ENCODE results near the gene FGGY. TPM values are rescaled to one million over a fixed set of nuclear protein-coding genes. Genes with fewer than 3 reads are reported as not detected.
"Not testable (repeated sequence)": the region's sequence is repeated elsewhere in the genome, so short reads cannot be mapped to it uniquely, and the experiment has no call there.

The FGGY gene, protein sequence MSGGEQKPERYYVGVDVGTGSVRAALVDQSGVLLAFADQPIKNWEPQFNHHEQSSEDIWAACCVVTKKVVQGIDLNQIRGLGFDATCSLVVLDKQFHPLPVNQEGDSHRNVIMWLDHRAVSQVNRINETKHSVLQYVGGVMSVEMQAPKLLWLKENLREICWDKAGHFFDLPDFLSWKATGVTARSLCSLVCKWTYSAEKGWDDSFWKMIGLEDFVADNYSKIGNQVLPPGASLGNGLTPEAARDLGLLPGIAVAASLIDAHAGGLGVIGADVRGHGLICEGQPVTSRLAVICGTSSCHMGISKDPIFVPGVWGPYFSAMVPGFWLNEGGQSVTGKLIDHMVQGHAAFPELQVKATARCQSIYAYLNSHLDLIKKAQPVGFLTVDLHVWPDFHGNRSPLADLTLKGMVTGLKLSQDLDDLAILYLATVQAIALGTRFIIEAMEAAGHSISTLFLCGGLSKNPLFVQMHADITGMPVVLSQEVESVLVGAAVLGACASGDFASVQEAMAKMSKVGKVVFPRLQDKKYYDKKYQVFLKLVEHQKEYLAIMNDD
- total RNA-seq: 10 to 100 TPM; 12.4 to 17.9 TPM

- Mint-ChIP-seq H3K4me3 (peak within 1 kb of the TSS; percentile 89 to 99), H3K9me3 (no peaks in the 10 kb centered on the region), H3K27ac (peak within 1 kb of the TSS; percentile 90), H3K4me1 (ENCODE audit: low read depth) (peaks cover 20% of the 10 kb centered on the region), H3K36me3 (ENCODE audit: insufficient read depth in 2 of 2) (peaks cover 0 to 2% of the 10 kb centered on the region in 2 donors), H3K27me3 (ENCODE audit: low read depth) (no peaks in the 10 kb centered on the region)
- peak; percentile 92 for ATAC-seq (replicated peaks in 1 of 2)
- DNase-seq: peak; percentile 87
Measured at GRCh38 chr1:59296358-59297256, at the start of gene FGGY. FGGY (plus strand) TSS chr1:59297094; CDS start chr1:59321550, 24,456 bp downstream.

- no peaks in the 10 kb centered on the region for H3K4me1 Mint-ChIP-seq (ENCODE audit: low read depth)
- peaks cover 5 to 7% of the 10 kb centered on the region in 2 donors for H3K36me3 Mint-ChIP-seq (ENCODE audit: insufficient read depth in 2 of 2)
- H3K27ac Mint-ChIP-seq: no peak overlapping the region
- no peaks in the 10 kb centered on the region for H3K27me3 Mint-ChIP-seq (ENCODE audit: low read depth)
- ATAC-seq (replicated peaks in 1 of 2) (no peak), DNase-seq (no peak)
- peaks cover 8 to 10% of the 10 kb centered on the region in 2 donors for H3K9me3 Mint-ChIP-seq
- H3K4me3 Mint-ChIP-seq: no peak overlapping the region
Measured at GRCh38 chr1:59248758-59249157, 48.1 kb upstream of the FGGY start.

- ATAC-seq (replicated peaks in 1 of 2): no peak
- Mint-ChIP-seq H3K9me3 (peaks cover 8 to 10% of the 10 kb centered on the region in 2 donors), H3K4me3 (no peak overlapping the region), H3K27ac (no peak overlapping the region), H3K4me1 (ENCODE audit: low read depth) (no peaks in the 10 kb centered on the region), H3K36me3 (ENCODE audit: insufficient read depth in 2 of 2) (peaks cover 2 to 7% of the 10 kb centered on the region in 2 donors), H3K27me3 (ENCODE audit: low read depth) (no peaks in the 10 kb centered on the region)
- DNase-seq: no peak
Measured at GRCh38 chr1:59249396-59250137, 47.3 kb upstream of the FGGY start.

GRCh38 chr1:59251061-59251460, 45.8 kb upstream of the FGGY start:
- H3K9me3 Mint-ChIP-seq; DNase-seq; H3K27ac Mint-ChIP-seq; H3K4me3 Mint-ChIP-seq; H3K36me3 Mint-ChIP-seq (ENCODE audit: insufficient read depth in 2 of 2); H3K27me3 Mint-ChIP-seq (ENCODE audit: low read depth); H3K4me1 Mint-ChIP-seq (ENCODE audit: low read depth); ATAC-seq (replicated peaks in 1 of 2): not testable (repeated sequence)

- H3K4me3 Mint-ChIP-seq; H3K27me3 Mint-ChIP-seq (ENCODE audit: low read depth); H3K9me3 Mint-ChIP-seq; H3K27ac Mint-ChIP-seq; H3K4me1 Mint-ChIP-seq (ENCODE audit: low read depth); ATAC-seq (replicated peaks in 1 of 2); H3K36me3 Mint-ChIP-seq (ENCODE audit: insufficient read depth in 2 of 2); DNase-seq: not testable (repeated sequence)
Measured at GRCh38 chr1:59256429-59256828, 40.5 kb upstream of the FGGY start.

- Mint-ChIP-seq H3K36me3 (ENCODE audit: insufficient read depth in 2 of 2) (no peaks in the 10 kb centered on the region), H3K4me1 (ENCODE audit: low read depth) (no peaks in the 10 kb centered on the region), H3K4me3 (no peak overlapping the region), H3K27ac (no peak overlapping the region), H3K9me3 (peaks cover 1 to 5% of the 10 kb centered on the region in 2 donors), H3K27me3 (ENCODE audit: low read depth) (peaks cover 4% of the 10 kb centered on the region)
- DNase-seq (no peak), ATAC-seq (replicated peaks in 1 of 2) (no peak)
Measured at GRCh38 chr1:59258412-59259032, 38.4 kb upstream of the FGGY start.

DNA sequence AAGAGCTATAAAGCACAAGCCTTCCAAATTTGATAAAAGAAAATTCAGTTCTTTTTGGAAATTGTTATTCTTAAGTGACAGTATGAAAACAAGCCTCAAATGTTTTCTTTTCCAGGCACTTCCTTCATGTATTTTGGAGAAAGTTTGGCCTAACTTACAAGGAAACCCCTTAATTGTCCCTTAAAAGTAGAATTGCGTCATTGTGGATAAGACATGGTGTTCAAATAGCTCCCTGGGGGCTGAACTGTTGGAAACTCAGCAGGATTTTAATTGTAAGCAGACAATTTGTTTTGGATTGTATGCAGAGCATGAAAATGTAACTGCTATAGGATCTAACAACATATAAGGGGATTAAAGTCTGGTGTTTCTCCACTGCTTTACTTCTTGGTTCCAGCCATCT, 35.4 kb upstream of the FGGY start:
- Mint-ChIP-seq H3K36me3 (ENCODE audit: insufficient read depth in 2 of 2) (no peaks in the 10 kb centered on the region), H3K27ac (no peak overlapping the region), H3K9me3 (peaks cover 1 to 4% of the 10 kb centered on the region in 2 donors), H3K27me3 (ENCODE audit: low read depth) (peaks cover 4% of the 10 kb centered on the region), H3K4me3 (no peak overlapping the region), H3K4me1 (ENCODE audit: low read depth) (no peaks in the 10 kb centered on the region)
- ATAC-seq (replicated peaks in 1 of 2): no peak
- DNase-seq: no peak

DNA sequence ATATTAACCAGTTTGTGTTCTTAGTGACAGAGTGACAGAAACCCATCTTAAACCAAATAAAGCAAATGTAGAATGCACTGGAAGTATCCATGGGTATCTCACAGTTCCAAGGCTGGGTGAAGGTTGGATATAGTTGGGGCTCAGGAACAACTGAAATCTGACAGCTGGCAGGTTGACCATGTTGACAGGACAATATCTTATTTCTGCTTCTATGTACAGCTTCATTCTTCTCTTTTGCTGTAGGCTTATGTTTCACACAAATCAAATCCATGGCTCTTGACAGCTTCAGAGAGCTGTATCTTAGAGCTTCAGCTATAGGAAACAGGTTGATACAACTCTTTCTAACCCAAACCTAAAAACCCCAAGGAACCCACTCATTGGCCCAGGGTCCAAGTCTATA, 34.3 kb upstream of the FGGY start:
- H3K4me1 Mint-ChIP-seq (ENCODE audit: low read depth): no peaks in the 10 kb centered on the region

GRCh38 chr1:59263111-59263510, 33.8 kb upstream of the FGGY start:
- H3K9me3 Mint-ChIP-seq: peaks cover 0 to 1% of the 10 kb centered on the region in 2 donors
- ATAC-seq (replicated peaks in 1 of 2): no peak
- H3K27ac Mint-ChIP-seq: no peak overlapping the region
- no peak for DNase-seq
- H3K36me3 Mint-ChIP-seq (ENCODE audit: insufficient read depth in 2 of 2): no peaks in the 10 kb centered on the region
- H3K4me1 Mint-ChIP-seq (ENCODE audit: low read depth): no peaks in the 10 kb centered on the region
- H3K4me3 Mint-ChIP-seq: no peak overlapping the region
- H3K27me3 Mint-ChIP-seq (ENCODE audit: low read depth): peaks cover 11% of the 10 kb centered on the region

More for the DNA sequence above, 34.3 kb upstream of the FGGY start:
- peaks cover 11% of the 10 kb centered on the region for H3K27me3 Mint-ChIP-seq (ENCODE audit: low read depth)
- H3K9me3 Mint-ChIP-seq: peaks cover 0 to 1% of the 10 kb centered on the region in 2 donors
- H3K4me3 Mint-ChIP-seq: no peak overlapping the region
- DNase-seq: no peak
- no peak overlapping the region for H3K27ac Mint-ChIP-seq
- no peak for ATAC-seq (replicated peaks in 1 of 2)
- H3K36me3 Mint-ChIP-seq (ENCODE audit: insufficient read depth in 2 of 2): no peaks in the 10 kb centered on the region

GRCh38 chr1:59265622-59266021, 31.3 kb upstream of the FGGY start:
- H3K27ac Mint-ChIP-seq: no peak overlapping the region
- no peaks in the 10 kb centered on the region for H3K4me1 Mint-ChIP-seq (ENCODE audit: low read depth)
- DNase-seq: no peak
- H3K9me3 Mint-ChIP-seq: peaks cover 0 to 1% of the 10 kb centered on the region in 2 donors
- H3K27me3 Mint-ChIP-seq (ENCODE audit: low read depth): peaks cover 17% of the 10 kb centered on the region
- no peak for ATAC-seq (replicated peaks in 1 of 2)
- H3K4me3 Mint-ChIP-seq: no peak overlapping the region
- H3K36me3 Mint-ChIP-seq (ENCODE audit: insufficient read depth in 2 of 2): no peaks in the 10 kb centered on the region

- no peak overlapping the region for H3K4me3 Mint-ChIP-seq
- H3K4me1 Mint-ChIP-seq (ENCODE audit: low read depth): no peaks in the 10 kb centered on the region
- no peaks in the 10 kb centered on the region for H3K36me3 Mint-ChIP-seq (ENCODE audit: insufficient read depth in 2 of 2)
- peaks cover 0 to 1% of the 10 kb centered on the region in 2 donors for H3K9me3 Mint-ChIP-seq
- DNase-seq (no peak), ATAC-seq (replicated peaks in 1 of 2) (no peak)
- H3K27ac Mint-ChIP-seq: no peak overlapping the region
- H3K27me3 Mint-ChIP-seq (ENCODE audit: low read depth): peaks cover 23% of the 10 kb centered on the region
Measured at GRCh38 chr1:59266180-59266926, 30.5 kb upstream of the FGGY start.

DNA sequence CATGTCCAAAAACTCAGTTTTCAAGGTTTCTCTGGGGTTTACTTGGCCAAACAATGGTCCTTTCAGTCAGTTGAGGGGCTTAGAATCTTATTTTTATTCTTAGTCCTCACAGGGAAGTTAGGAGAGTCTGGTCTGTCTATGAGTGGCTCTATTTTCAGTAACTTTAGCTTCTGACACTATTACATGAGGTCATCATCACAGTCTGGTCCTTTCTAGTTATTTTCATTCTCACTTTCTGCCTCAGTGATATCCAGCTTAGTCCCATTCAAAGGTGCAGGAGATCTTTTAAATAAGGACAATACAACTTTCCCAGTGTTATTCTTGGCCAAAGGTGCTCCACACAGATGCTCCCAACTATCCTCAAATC, 30.0 kb upstream of the FGGY start:
- Mint-ChIP-seq H3K4me1 (ENCODE audit: low read depth) (peaks cover 4% of the 10 kb centered on the region), H3K4me3 (no peak overlapping the region), H3K36me3 (ENCODE audit: insufficient read depth in 2 of 2) (no peaks in the 10 kb centered on the region), H3K27ac (no peak overlapping the region), H3K27me3 (ENCODE audit: low read depth) (peaks cover 26% of the 10 kb centered on the region), H3K9me3 (peaks cover 0 to 1% of the 10 kb centered on the region in 2 donors)
- no peak for DNase-seq
- ATAC-seq (replicated peaks in 1 of 2): no peak
